Measurements from ENCODE around the gene RNF14.

DNA sequence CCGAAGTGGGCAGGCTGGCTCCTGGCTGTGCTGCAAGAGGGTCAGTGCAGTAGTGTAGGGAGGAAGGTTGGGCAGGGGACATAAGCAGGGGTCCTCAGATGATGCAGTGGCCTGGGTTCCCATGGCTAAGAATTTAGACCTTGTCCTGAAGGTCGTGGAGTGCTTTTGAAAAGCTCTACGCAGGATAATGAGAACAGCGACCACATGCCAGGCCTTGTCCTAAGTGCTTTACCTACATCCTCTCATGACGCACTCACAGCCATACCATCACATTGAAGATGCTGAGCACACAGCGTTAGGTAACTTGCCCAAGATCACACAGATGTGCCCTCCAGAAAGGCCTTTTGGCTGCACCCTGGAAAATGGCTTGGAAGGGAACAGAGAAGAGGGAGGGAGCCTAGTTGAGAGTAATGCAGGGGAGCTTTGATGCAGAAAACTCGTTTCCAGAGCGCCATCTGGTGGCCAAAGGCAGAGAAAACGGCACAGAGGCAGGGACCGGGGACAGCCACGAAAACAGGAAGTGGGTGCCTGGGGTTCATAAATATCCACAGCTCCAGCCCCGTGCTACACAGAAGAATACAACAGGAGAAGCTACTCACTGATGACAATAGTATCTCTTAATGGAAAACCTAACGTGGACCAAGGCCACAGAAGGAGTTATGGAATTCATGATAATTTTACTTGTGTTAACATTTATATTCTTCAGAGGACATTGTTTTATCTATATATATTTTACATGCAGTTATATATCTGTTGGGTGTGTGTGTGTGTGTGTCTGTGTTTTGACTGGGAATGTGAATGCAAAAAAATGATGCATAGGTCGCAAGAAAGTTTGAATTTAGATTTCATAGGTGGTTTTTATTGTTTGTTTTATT, 8.2 kb upstream of the RNF14 start:
- TF ChIP-seq, protein P1, sequence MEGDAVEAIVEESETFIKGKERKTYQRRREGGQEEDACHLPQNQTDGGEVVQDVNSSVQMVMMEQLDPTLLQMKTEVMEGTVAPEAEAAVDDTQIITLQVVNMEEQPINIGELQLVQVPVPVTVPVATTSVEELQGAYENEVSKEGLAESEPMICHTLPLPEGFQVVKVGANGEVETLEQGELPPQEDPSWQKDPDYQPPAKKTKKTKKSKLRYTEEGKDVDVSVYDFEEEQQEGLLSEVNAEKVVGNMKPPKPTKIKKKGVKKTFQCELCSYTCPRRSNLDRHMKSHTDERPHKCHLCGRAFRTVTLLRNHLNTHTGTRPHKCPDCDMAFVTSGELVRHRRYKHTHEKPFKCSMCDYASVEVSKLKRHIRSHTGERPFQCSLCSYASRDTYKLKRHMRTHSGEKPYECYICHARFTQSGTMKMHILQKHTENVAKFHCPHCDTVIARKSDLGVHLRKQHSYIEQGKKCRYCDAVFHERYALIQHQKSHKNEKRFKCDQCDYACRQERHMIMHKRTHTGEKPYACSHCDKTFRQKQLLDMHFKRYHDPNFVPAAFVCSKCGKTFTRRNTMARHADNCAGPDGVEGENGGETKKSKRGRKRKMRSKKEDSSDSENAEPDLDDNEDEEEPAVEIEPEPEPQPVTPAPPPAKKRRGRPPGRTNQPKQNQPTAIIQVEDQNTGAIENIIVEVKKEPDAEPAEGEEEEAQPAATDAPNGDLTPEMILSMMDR (IDR thresholded peaks at IDR 0.05; ENCODE audit: extremely low read depth in 1 of 2, insufficient read depth in 1 of 2, low read depth in 1 of 2, low read length in 2 of 2) = peak; percentile 80 to 86
- TF ChIP-seq, protein P2, sequence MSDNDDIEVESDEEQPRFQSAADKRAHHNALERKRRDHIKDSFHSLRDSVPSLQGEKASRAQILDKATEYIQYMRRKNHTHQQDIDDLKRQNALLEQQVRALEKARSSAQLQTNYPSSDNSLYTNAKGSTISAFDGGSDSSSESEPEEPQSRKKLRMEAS (IDR thresholded peaks at IDR 0.05; ENCODE audit: insufficient read depth, insufficient read length) = no peak

Data from endothelial cell of umbilical vein (primary cell).